DND-41 (cell line): Measurements from ENCODE around the gene GYG2.

ENCODE experiments used
- CTCF ChIP-seq: IDR thresholded peaks from 2 replicates; pipeline ENCODE4 v1.5.1; 2012; ENCODE audit warnings: borderline replicate concordance, low read length, moderate library complexity, mild to moderate bottlenecking; ENCODE audit not compliant: poor library complexity, severe bottlenecking; ENCODE audit errors: extremely low read depth
- EZH2 ChIP-seq: IDR thresholded peaks from 3 replicates; pipeline ENCODE4 v1.6.1; 2012; ENCODE audit warnings: borderline replicate concordance, low read depth, mild to moderate bottlenecking, moderate library complexity, low read length, inconsistent platforms; ENCODE audit not compliant: severe bottlenecking

DNA sequence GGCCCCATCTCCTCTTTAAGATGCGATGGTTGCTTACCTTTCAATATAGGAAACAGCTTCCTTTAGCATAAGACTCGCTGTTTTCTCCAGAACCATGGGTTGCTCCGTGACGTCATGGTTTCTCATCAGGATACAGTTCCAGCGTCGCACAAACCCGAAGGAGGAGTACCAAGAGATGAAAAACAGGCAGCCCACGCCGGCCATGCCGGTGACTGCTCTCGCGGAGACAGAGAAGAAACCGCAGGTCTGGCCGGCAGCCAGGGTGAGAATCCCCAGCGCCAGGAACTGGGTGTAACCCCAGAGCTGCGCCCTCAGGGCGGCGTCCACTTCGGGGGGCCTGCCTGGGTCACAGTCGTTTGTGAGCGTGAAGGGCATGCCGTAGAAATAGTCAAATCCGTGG is 89.0 kb downstream of the GYG2 start:
- no peak for TF ChIP-seq EZH2
- no peak for TF ChIP-seq CTCF
